Measurements from ENCODE around the gene NEK6.

Gene NEK6

GRCh38 chr9:124354346-124355038, 96.7 kb downstream of the NEK6 start:
- DNase-seq (ENCODE audit: low spot score) = no peak

GRCh38 chr9:124355039-124355940, 97.5 kb downstream of the NEK6 start:
- DNase-seq (ENCODE audit: low spot score) = no peak

- no peak for DNase-seq (ENCODE audit: low spot score)
These were observed 98.4 kb downstream of the NEK6 start for GRCh38 chr9:124355941-124356744.

- DNase-seq (ENCODE audit: low spot score) = no peak
These were observed 99.1 kb downstream of the NEK6 start for GRCh38 chr9:124356745-124357390.

- no peak for DNase-seq (ENCODE audit: low spot score)
These were observed 100.1 kb downstream of the NEK6 start for GRCh38 chr9:124357721-124358361.

GRCh38 chr9:124358631-124359030, 100.9 kb downstream of the NEK6 start:
- no peak for DNase-seq (ENCODE audit: low spot score)

GRCh38 chr9:124359426-124359825, 101.7 kb downstream of the NEK6 start:
- DNase-seq (ENCODE audit: low spot score) = no peak

GRCh38 chr9:124359855-124360678, 102.3 kb downstream of the NEK6 start:
- no peak for DNase-seq (ENCODE audit: low spot score)

- no peak for DNase-seq (ENCODE audit: low spot score)
These were observed 103.4 kb downstream of the NEK6 start for GRCh38 chr9:124361128-124361527.

- DNase-seq (ENCODE audit: low spot score) = no peak
These were observed 105.8 kb downstream of the NEK6 start for GRCh38 chr9:124363326-124364096.

- DNase-seq (ENCODE audit: low spot score) = no peak
These were observed 106.4 kb downstream of the NEK6 start for GRCh38 chr9:124364141-124364540.

GRCh38 chr9:124365036-124365435, 107.3 kb downstream of the NEK6 start:
- DNase-seq (ENCODE audit: low spot score) = no peak

- DNase-seq (ENCODE audit: low spot score) = no peak
These were observed 108.9 kb downstream of the NEK6 start for GRCh38 chr9:124366476-124367220.

- DNase-seq (ENCODE audit: low spot score) = no peak
These were observed 110.9 kb downstream of the NEK6 start for GRCh38 chr9:124368692-124369091.

- no peak for DNase-seq (ENCODE audit: low spot score)
These were observed 111.6 kb downstream of the NEK6 start for GRCh38 chr9:124369231-124369797.

GRCh38 chr9:124370896-124371582, 113.3 kb downstream of the NEK6 start:
- DNase-seq (ENCODE audit: low spot score) = peak; percentile 45

GRCh38 chr9:124372038-124372437, 114.3 kb downstream of the NEK6 start:
- no peak for DNase-seq (ENCODE audit: low spot score)

- no peak for DNase-seq (ENCODE audit: low spot score)
These were observed 115.6 kb downstream of the NEK6 start for GRCh38 chr9:124373386-124373785.

All from AG20443 (cell line).